Measurements from ENCODE around the gene CEACAM19.

DNA sequence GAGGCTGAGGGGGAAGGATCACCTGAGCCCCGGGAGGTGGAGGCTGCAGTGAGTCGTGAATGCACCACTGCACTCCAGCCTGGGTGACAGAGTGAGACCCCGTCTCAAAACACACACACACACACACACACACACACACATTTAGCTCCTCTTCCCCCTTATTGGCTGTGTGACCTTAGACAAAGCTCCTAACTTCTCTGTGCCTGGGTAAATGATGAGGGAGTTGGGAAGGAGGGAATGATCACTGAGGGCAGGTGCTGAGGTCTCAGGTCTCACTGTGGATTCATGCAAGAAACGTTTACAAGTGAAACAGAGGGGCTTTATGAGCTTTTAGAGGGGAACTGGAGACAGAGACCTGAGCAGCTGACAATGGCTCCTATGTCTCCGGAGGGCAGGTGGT, 60.3 kb downstream of the CEACAM19 start:
- TF ChIP-seq POLR2AphosphoS5 (IDR thresholded peaks at IDR 0.05; ENCODE audit: low read depth, low read length) (no peak), POLR2A (IDR thresholded peaks at IDR 0.05; ENCODE audit: low read depth, low read length) (no peak), TAF1 (IDR thresholded peaks at IDR 0.05; ENCODE audit: borderline replicate concordance, low read depth, low read length) (no peak)
